D721Med (cell line): ENCODE measurements around the gene FGGY.

Source experiments
- DNase-seq: peaks from one replicate; pipeline ENCODE4 v3.0.0; 2011; ENCODE audit warnings: low spot score; ENCODE audit not compliant: insufficient read length
- FAIRE-seq: peaks from 2 replicates; lab custom pipeline; 2011; peaks lifted over from hg19 to GRCh38; lab: Jason Lieb, UNC
- TF ChIP-seq, protein P1 (sequence below): IDR thresholded peaks from 2 replicates; pipeline ENCODE4 v1.5.1; 2012; ENCODE audit warnings: mild to moderate bottlenecking, control low read depth; ENCODE audit not compliant: insufficient read depth; ENCODE audit errors: missing control alignments

The FGGY gene

DNA sequence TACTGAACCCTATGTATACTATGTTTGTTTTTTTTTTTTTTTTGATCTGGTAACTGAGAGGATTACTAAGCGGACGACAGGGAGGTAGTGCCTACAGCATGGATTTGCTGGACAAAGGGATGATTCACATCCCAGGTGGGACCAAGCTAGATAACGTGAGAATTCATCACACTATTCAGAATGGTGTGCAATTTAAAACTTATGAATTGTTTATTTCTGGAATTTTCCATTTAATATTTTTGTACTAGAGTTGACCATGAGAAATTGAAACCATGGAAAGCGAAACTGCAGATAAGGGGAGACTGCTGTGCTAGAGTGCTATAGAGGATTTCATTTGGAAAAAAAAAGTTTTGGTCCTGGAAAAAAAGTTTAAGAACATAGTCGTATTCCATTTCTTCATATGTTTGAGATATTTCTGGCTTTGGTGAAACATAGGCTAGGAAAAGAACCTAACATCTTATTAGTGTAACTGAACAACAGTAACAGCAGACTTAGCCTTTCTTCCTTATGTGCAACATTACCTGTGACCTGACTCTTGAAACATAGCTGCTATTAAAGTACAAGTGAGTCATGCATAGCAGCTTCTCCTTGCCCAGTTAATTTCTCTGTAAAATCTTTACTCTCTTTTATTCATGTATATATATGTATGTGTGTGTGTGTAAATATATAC is 202.5 kb downstream of the FGGY start:
- FAIRE-seq (no peak), DNase-seq (no peak)
- TF ChIP-seq, protein P1, sequence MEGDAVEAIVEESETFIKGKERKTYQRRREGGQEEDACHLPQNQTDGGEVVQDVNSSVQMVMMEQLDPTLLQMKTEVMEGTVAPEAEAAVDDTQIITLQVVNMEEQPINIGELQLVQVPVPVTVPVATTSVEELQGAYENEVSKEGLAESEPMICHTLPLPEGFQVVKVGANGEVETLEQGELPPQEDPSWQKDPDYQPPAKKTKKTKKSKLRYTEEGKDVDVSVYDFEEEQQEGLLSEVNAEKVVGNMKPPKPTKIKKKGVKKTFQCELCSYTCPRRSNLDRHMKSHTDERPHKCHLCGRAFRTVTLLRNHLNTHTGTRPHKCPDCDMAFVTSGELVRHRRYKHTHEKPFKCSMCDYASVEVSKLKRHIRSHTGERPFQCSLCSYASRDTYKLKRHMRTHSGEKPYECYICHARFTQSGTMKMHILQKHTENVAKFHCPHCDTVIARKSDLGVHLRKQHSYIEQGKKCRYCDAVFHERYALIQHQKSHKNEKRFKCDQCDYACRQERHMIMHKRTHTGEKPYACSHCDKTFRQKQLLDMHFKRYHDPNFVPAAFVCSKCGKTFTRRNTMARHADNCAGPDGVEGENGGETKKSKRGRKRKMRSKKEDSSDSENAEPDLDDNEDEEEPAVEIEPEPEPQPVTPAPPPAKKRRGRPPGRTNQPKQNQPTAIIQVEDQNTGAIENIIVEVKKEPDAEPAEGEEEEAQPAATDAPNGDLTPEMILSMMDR = no peak

DNA sequence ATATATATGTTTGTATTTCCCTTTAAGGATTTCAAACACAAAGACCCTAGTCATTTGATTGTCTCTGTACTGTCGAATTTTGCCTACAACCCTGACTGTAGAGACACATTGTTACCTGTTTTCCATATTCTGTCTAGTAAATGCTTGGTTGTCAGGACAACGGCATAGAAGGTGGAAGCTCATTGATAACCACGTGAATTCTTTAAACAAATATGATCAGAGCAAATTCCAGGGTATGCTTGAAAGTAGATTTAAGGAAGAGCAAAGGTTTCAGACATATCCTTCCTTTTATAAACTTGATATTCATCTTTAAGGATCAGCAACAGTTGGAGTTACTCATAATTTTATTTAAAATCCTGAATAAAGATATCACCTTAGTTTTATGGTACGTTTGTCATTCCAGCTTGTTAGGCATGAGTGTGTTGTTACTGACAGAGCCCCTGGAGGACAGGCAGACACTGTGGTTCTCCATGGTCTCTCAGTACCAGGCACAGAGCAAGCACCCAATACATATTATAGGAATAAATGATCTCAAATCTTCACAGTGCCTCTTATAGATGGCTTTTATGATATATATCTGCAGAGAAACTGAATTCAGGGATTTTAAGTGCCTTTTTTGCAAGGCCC is 203.2 kb downstream of the FGGY start:
- FAIRE-seq (no peak), DNase-seq (no peak)
- TF ChIP-seq, protein P1 = no peak

DNA sequence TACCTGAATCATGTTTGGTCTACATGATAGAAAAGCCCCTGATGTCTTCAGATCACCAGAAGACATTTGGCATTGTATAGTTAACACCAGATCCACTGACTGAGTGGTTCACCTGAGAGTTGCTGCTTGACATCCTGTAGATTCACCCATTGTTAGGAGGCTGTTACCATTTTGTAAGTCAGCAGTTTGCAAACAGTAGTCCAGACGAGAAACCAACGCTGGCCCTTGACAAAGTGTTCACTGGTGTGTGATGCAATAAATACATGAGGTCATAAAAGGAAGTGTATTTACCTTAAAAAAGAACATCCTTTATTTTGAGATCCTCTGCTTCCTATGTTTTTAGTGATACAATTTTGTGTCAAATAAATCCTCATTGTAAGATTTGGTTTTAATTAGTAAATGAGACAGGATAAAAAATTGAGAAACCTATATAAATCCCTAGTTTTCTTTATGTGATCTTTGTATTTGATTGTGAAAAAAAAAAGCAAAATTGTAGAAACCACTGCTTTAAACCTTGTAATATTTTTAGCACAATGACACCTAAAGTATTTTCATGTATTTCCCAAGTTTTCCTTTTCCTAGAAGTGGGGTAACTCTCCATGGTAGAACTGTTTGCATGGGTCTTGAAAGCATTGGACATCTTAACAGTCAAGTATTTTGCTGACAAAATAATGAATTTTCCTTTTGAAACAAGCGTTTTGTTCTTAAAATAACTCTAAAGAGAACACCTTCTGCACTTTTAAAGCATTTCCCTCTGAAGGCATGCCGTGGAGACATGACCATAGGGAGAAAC is 204.3 kb downstream of the FGGY start:
- TF ChIP-seq, protein P1 = no peak
- FAIRE-seq (no peak), DNase-seq (no peak)

DNA sequence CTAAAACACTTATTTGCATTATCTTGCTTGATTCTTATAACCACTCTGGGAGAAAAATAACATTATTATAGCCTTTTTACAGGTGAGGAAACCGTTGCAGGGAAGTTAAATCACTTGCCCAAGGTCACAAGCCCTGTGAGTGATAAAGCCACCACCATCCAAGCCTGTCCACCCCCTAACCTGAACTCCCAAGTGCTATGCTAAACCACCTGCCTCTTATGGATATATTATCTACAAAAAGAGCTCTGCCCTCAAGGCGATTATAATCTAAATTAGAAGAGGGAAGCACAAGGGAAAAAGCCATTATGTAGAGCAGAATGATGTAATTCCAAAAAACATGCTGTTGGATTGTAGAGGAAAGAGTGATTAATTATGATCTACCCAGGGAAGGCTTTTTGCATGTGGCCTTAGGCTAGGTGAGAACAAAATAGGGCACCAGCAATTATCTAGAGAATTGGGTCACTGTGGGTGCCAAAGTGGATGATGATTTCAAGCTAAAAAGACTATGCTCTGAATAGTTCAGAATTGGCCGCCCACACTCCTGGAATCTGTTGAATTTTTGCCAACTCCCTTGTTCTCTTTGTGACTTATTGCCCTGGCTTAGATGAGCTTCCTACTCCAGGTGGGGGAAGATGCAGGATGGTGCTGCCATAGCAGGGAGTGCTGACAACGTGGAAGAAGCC is 205.3 kb downstream of the FGGY start:
- FAIRE-seq (no peak), DNase-seq (no peak)

DNA sequence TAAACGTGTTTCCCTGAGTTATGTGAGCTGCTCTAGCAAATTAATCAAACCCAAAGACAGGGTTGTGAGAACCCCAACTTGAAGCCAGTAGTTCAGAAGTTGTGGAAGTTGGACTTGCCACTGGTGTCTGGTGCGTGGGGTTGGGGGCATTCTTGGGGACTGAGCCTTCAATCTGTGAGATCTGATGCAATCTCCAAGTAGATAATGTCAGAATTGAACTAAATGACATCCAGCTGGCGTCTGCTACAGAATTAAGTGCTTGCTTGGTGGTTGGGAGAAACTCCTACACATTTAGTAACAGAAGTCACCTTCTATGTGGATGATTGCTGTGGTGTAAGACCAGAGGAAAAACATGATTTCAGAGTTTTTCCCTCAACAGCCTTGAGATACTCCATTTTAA is 207.4 kb downstream of the FGGY start:
- TF ChIP-seq, protein P1 = no peak
- DNase-seq (no peak), FAIRE-seq (no peak)

More for the DNA sequence above, 205.3 kb downstream of the FGGY start:
- TF ChIP-seq, protein P1 = no peak

DNA sequence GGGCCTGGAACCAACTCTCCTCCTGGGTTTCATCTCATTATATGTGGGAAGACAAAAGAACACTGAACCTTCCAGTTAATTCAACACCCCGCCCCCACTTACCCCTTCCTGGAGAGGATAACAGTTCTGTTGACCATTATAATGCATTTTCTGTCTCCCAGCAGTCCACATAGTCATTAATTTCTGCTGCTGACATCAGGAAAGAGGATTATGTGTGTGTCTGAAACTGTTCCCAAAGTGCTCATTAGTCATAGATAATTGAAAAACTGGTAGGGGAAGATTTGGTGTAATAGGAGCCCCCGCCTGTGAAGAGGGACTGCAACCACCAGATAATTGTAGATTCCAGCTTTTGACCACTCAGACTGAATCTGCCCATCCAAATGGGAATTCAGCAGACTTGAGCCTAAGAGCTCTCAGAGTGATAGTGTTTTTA is 208.7 kb downstream of the FGGY start:
- DNase-seq (no peak), FAIRE-seq (no peak)
- TF ChIP-seq, protein P1 = no peak
